NCI-H146 treated with DMSO at 0.1 percent for 48 hours (cell line): ENCODE results near the gene AGPAT3.

ENCODE experiments used
- DNase-seq: peaks from one replicate; lab custom pipeline; 2025; ENCODE audit not compliant: unreplicated experiment; lab: John Stamatoyannopoulos, UW

AGPAT3 gene

DNA sequence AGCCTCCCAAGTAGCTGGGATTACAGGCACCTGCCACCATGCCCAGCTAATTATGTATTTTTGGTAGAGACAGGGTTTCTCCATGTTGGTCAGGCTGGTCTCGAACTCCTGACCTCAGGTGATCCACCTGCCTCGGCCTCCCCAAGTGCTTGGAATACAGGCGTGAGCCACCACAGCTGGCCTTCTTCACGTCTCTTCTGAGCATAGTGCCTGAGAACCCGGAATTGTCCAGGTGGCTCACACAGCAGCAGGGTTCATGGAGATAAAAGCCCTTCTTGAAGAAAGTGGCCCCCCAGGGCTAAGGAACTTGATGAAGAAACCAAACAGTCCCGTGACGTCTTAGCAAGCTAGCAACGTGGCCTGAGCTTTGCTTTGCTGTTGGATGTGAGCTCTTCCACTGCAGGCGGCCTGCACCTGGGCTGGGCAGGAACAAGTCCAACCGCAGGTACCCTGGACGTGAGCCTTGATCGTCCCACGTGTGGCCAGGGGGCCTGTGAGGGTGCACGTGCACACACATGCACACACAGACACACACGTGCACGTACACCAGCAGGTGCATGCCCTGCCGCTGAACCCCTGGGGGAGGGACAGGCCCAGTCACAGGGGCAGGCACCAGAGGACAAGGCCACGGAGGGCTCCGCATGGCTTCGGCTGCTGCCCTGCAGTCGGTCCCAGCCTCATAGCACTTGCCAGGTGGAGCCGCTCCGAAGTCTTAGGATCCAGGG lies 123.6 kb downstream of the AGPAT3 start:
- DNase-seq: no peak

DNA sequence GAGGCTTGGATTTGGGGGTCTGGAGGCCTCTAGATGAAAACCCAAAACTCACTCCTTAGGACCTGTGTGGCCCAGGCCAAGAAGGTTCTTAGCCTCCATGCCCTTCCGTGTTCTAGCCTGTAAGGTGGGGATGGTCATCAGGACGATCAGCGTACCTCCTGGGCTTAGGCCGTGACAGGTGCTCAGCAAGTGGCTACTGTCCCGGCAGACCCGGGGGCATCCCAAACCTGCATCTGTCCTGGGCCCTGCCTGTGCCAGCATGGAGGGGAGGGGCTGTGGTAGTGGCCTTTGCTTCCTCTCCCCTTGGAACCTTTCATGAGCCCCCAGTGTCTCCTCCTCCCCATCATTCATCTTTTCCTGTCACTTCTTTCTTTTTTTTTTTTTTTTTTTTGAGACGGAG lies 124.4 kb downstream of the AGPAT3 start:
- no peak for DNase-seq

DNA sequence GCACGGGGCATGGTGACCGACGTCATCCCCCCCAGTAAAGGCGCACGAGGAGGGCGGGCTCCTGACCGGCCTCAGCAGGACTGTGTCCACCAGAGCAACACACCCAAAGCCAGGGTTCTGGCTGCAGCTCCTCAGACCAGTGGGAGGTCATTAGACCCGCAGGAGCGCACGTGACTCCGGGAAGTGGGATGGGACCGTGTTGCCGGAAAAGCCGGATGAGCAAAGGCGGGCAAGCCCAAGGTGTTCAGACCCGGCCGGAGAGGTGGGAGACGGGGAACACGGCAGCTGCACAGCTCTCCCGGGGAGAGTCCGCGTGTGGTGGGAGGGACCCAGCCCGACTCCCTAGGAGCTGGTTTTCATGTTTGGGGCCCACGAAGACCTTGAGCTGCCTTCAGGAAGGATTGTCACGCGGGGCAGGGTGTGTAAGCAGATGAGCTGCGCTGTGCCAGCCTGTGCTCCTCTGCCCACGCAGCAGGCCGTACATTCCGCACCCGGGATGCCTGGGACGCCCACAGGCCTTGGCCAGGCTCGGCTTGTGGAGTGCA lies 126.5 kb downstream of the AGPAT3 start:
- peak; percentile 5 for DNase-seq

DNA sequence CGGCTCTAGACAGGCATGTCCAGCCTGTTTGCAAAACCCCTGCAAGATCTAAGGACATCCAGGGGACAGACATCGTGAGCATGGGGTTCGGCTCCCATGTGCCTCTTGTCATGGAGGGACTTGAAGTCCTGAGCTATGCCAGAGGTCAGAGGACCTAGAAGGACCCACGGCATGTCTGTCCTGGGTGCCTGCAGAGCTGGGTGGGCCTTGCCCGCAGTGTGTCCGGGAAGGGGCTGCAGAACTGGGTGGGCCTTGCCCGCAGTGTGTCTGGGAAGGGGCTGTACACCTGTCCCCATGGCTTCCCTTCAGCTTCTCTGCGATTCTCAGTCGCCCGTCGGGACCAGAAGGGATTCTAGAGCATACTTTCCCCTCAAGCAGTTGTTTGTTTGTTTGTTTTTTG lies 127.1 kb downstream of the AGPAT3 start:
- DNase-seq: no peak

DNA sequence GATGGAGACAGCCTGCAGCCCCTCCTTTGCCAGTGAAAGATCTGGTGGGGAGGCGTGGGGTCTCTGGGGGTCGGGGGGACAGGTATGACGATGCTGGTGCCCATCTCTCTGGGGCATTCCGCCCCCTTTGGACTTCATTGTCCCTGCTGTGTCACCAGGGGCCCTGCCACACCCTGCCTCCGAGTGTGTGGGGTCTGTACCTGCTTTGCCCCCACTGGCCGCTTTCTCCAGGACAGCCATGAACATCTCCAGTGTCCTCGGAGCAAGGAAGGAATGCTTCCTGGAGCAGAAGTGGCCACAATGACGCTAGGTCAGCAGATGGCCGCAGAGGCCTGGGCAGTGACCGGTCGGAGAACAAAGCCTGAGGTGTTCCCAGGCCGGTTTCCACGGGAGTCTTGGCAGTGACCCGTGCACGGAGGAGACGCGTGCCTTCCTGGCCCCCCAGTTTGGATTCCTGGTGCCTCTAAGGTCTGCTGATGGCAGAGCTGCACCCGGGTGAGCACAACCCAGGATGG lies 128.5 kb downstream of the AGPAT3 start:
- no peak for DNase-seq

DNA sequence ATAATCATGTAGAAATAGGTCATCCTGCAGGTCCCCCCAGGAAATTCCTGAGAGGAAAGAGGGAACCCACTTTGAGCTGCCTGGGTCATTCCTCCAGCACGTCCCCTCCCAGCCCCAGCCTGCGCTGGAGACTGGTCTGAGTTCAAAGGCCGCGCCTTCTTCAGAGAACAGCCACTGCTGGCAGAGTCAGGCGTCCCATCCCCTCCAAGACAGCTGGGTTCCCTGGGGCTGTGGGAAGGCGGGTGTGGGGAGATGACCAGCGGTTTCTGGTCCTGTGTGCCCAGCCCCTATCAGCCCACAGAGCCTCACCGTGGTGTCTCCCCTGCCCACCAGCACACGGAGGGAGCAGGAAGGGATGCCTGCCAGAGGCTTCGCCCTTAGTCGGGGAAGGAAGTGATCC lies 129.1 kb downstream of the AGPAT3 start:
- no peak for DNase-seq

DNA sequence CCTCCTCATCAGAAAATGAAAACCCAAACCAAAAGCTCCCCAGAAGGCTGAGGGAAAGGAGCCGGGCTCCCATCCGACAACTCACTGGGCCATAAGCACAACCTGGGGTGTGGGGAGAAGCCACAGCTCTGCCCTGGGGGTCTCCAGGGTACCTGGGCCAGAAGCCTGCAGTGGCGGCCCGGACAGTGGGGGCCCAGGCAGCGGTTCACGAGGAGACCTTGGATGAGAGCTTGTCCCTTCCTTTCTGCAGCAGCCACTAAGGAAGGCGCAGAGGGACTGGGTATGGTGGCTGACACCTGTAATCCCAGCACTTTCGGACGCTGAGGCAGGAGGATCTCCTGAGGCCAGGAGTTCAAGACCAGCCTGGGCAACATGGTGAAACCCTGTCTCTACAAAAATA lies 129.6 kb downstream of the AGPAT3 start:
- DNase-seq: no peak

DNA sequence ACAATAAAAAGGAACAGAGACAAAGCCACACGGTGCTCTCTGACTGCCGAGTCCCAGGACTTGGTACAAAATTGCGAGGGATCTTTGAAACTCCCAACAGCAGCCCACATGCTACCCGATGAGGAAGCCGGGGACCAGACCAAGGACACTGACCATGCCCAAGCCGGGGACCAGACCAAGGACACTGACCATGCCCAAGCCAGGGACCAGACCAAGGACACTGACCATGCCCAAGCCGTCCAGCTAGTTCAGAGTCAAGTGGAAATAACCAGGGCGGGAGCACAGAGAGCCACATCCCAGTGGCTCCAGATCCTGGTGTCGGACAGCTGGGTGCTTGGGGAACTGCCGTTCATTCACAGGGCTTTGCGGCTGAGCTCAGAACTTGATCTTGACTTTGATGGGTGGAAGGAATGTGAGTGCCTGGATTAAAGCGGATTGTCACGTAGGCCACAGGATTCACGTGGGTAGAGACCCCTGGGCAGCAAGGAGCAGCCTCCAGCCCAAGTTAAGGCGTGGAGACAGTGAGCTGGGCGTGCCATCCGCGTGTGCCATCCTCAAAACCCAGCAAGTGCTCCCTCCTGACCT lies 130.6 kb downstream of the AGPAT3 start:
- DNase-seq: no peak

DNA sequence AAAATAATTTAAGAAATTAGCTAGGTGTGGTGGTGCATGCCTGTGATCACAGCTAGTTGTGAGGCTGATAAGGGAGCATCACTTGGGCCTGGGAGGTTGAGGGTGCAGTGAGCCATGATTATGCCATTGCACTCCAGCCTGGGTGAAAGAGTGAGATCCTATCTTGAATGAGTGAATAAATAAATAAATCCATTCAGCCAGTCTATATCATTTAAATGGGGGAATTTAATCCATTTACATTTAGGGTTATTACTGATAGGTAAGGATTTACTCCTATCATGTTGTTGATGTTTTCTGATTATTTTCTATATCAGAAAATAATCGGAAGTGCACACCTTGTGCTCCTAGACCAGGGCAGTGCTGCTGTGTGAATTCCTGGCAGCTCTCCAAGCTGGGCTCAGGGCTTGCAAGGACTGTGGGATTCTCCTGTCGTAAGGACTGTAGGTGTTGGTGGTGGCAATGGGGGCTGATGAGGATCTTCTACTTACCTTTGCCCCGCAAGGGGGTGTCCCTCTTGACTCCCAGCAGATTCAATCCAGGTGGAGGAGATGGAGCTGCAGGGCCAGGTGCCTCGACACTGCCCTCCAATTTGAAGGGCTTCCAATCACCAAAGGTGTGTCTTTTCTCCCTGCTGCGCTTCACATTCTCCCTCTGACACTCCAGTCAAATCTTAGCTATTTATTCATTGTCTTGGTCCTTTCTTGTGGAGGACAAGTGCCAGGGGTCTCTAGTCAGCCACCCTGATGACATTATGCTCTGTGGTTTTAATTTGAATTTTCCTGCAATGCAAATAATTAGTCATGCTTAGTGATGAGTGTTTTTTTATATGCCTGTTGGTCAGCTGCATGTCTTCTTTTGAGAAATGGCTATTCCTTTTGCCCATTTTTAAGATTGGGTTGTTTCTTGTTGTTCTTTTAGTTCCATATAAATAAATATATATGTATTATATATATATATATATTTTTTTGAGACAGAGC lies 133.0 kb downstream of the AGPAT3 start:
- DNase-seq: no peak

DNA sequence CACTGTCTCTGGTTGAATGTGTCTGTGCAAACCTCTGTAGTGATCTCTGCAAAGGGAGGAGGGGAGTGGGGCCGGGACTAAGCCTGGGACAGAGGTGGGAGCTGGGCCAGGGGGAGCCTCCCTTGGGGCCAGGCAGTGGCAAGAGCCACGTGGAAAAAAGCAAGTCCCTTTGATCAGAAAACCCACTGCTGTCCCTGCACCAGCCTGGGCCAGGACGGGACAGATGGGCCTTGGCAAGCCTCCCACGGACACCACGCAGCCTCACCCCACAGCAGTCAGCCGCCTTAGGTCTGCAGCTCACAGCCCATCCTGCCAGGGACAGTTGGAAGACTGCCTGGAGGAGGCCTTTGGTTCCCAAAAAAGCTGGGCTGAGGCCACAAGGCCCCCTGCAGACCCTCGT lies 135.3 kb downstream of the AGPAT3 start:
- no peak for DNase-seq

DNA sequence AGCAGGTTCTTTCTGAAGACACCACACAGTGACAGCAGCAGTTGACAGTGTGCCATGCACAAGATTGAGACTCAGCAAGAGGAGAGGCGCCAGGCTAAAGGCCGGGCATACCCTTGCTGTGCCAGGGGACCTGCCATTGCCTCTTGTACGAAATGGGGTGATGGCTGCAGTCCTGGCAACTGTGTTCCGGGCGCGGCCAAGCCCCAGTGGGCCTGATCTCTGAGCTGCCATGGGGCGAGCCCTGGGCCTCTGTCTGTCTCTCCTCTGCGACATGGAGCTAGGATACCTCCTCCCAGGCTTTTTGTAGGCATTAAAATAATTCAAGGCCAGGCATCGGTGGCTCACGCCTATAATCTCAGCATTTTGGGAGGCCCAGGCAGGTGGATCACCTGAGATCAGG lies 137.5 kb downstream of the AGPAT3 start:
- DNase-seq: no peak

DNA sequence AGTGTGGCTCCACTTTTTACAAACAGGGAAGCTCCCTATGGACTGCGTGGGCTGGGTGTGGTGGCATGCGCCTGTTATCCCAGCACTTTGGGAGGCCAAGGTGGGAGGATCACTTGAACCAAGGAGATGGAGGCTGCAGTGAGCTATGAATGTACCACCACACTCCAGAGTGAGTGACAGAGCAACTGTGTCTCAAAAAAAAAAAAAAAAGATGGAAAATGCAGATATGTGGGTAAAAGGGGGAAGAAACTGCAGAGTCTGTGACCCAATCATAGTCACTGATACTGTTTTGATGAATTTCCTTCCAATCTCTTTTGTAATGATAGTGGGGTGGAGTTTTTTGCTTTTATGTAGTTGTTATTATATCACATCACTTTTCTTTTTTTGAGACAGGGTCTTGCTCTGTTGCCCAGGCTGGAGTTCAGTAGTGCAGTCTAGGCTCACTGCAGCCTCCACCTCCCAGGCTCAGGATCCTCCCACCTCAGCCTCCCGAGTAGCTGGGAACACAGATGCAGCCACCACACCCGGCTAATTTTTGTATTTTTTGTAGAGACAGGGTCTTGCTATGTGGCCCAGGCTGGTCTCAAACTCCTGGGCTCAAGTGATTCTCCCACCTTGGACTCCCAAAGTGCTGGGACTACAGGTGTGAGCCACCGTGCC lies 138.4 kb downstream of the AGPAT3 start:
- DNase-seq: no peak

DNA sequence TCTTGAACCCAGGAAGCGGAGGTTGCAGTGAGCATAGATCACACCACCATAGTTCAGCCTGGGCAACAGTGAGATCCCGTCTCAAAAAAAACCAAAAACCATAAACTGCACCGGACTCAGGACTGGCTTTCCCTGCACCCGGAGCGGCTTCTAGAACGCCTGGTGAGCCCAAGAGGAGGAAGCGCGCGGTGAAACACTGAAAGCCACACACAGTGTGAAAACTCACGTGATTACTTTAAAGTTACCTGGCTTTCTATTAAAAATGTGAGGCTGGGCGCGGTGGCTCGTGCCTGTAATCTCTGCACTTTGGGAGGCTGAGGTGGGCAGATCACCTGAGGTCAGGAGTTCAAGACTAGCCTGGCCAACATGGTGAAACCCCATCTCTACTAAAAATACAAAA lies 140.0 kb downstream of the AGPAT3 start:
- DNase-seq: no peak

DNA sequence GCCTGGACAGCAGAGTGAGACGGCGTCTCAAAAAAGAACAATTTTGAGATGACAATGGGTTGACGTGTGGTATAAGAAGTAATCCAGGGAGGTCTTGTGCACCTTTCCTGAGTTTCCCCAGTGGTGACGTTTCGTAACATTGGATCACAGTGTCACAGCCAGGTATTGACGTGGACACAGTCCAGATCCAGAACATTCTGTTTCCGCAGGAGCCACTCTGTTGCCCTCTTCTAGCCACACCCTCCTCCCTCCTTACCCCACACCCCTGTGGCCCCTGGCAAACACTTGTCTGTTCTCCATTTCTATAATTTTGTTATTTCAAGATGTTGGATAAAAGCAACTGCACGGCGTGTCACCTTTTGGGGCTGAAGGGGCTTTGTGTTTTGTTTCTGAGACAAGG lies 140.6 kb downstream of the AGPAT3 start:
- no peak for DNase-seq

DNA sequence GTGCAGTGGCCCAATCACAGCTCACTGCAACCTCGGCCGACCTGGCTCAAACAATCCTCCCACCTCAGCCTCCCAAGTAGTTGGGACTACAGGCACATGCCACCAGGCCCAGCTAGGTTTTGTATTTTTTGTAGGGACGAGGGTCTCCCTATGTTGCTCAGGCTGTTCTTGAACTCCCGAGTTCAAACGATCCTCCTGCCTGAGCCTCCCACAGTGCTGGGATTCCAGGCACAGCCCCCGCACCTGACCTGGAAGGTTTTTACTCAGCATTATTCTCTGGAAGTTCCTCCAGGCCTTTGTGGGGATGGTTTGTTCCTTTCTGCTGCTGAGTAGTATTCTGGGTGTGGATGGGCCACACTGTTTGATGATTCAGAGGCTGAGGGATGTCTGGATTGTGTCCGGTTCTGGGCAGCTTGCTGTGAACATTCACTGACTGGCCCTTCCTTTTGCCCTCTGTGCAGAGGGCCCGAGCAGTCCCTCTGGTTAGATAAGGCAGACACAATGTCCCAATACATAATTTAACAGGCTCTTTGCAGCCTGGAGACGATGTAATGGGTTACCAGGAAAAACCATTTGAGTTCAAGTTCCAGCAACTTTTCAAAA lies 141.1 kb downstream of the AGPAT3 start:
- no peak for DNase-seq

DNA sequence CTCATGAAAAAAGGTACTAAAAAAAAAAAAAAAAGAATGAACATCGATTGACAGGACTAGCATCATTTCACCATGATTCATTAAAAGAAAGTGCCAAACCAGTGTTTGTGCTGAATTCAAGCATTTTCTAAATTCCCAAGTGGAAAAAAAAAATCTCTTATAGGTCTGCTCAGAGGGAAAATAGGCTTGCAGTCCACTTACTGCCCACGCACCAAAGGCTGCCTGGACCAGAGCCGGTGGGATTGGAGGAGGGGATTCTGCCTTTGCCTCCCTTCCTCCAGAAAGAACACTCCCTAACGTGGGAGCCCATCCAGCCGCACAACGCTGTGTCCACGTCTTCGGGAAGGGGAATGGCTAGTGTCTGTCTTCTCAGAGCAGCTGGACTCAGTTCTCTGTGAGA lies 141.6 kb downstream of the AGPAT3 start:
- DNase-seq: no peak

DNA sequence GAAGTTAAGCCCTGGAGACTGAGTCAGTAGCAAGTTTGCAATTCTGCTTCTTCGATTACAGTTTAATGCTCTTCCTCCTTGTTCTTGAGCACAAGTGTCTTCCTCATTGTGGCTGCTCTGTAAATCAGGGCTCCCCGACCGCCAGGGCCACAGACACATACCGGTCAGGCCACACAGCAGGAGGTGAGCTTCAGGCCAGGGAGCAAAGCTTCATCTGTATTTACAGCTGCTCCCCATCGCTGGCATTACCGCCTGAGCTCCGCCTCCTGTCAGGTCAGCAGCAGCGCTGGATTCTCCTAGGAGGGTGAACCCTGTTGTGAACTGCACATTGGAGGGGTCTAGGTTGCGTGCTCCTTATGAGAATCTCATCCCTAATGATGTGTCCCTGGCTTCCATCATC lies 145.4 kb downstream of the AGPAT3 start:
- DNase-seq: no peak

DNA sequence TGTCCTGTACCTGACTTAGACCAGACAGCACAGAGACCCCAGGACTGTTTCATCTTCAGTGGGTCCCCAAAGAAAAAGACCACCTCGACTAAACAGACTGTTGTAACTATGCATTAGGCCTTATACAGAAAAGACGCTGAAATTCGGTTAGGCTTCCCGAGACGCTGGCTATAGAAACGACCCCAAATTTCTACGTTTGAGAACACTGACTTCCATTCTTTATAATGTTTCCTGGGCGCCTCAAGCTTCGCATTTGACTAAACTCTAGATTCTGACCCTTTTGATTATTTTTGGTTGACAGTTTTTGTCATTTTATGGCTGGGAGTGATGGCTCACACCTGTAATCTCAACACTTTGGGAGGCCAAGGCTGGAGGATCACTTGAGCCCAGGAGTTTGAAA lies 146.1 kb downstream of the AGPAT3 start:
- DNase-seq: no peak

DNA sequence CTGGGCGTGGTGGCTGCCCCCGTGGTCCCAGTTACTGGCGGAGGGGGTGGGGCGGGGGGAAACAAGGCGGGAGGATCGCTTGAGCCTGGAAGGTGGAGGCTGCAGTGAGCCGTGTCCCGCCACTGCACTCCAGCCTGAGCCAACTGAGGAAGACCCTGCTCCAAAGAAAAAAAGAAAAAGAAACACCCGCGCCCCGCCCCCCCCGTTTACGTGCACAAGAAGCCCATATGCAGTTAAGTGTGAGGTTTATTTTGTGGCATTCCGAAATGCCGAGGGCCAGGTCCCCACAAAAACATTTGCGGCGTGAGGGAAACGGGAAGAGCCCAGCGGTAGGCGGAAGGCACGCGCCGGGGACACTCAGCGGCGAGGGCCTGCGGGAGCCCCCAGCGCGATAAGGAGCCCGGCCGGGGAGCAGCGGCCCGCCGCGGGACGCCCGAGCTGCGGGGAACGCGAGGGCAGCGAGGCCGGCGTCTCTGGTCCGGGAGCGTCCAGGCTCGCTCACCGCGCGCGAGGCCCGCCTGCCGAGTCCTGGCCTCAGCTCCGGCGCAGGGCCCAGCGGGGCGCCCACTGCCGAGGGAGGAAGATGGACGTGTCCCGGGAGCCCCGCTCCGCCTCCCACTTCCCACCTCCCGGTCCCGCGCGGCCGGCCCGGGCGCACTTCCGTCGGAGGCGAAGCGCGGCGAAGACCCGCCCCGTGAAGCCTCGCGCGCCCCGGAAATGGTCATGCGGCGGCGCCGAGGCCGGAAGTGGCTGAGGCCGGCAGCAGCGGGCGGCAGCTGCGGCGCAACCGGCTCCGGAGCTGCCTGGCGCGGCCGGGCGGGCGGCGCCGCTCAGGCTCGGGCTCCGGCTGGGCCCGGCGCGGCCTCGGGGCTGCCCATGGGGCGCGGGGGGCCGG lies 146.8 kb downstream of the AGPAT3 start, which contains the start of gene TRAPPC10:
TSS of gene TRAPPC10 (plus strand) at position 731 of the 895 bp plus-strand sequence. CDS start 185 bp downstream, outside the sequence.
- DNase-seq: peak; percentile 25
